ENCODE results near the gene SORCS2.
"Not testable (repeated sequence)": the region's sequence is repeated elsewhere in the genome, so short reads cannot be mapped to it uniquely, and the experiment has no call there.

Gene SORCS2

DNA sequence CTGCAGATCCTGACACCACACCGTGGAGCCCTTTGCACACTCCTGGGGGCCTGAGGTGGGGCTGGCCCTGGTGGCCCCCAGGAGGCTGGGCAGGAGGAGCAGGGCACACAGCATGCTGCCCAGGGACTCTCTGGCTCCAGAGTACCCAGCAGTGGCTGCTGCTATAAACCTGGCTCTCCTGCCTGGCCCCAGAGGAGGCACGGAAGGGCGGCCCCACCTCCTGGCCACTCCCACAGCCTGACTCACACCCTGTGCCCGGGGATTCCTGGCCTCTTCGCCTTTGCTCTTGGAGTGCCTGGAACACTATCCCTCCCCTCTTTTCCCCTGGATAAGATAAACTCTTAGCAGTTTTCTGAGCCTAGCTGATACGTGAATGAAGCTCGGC lies 242.4 kb downstream of the SORCS2 start, which contains the start of gene PSAPL1:
Gene PSAPL1 (minus strand): TSS at position 165 of the 385 bp plus-strand sequence. CDS start 51 bp downstream, at position 114.
- Mint-ChIP-seq H3K9me3 (no peaks in the 10 kb centered on the region), H3K36me3 (ENCODE audit: low read depth) (no peaks in the 10 kb centered on the region), H3K27me3 (ENCODE audit: low read depth) (no peaks in the 10 kb centered on the region), H3K27ac (no peak within 1 kb of the TSS), H3K4me3 (no peak within 1 kb of the TSS), H3K4me1 (ENCODE audit: low read depth) (no peaks in the 10 kb centered on the region)
- DNase-seq (ENCODE audit: low spot score): no peak

GRCh38 chr4:7435471-7436061 lies 243.2 kb downstream of the SORCS2 start:
- Mint-ChIP-seq H3K27ac (no peak overlapping the region), H3K36me3 (ENCODE audit: low read depth) (no peaks in the 10 kb centered on the region), H3K4me1 (ENCODE audit: low read depth) (no peaks in the 10 kb centered on the region), H3K27me3 (ENCODE audit: low read depth) (no peaks in the 10 kb centered on the region), H3K9me3 (no peaks in the 10 kb centered on the region), H3K4me3 (no peak overlapping the region)
- no peak for DNase-seq (ENCODE audit: low spot score)

DNA sequence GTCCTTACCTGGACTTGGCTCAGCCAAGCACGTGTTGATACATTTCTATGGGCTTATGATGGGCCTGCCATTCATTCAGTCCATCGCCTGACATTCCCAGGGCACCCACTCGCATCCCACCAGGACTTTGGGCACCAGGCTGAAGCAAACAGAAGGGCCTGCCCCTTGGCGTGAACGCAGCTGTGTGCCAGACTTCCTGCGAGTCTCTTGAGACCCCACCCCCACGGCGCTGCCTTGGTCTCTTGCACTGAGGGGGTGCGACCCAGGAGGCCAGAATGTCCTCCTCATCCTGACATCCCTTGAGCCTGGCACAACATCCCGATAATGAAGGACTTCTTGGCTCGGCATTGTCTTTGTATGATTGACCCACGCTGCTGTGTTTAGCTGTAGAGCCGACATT lies 243.9 kb downstream of the SORCS2 start:
- no peaks in the 10 kb centered on the region for H3K9me3 Mint-ChIP-seq
- no peaks in the 10 kb centered on the region for H3K27me3 Mint-ChIP-seq (ENCODE audit: low read depth)
- no peak overlapping the region for H3K27ac Mint-ChIP-seq
- H3K4me3 Mint-ChIP-seq: no peak overlapping the region
- H3K4me1 Mint-ChIP-seq (ENCODE audit: low read depth): no peaks in the 10 kb centered on the region
- H3K36me3 Mint-ChIP-seq (ENCODE audit: low read depth): no peaks in the 10 kb centered on the region
- DNase-seq (ENCODE audit: low spot score): no peak

DNA sequence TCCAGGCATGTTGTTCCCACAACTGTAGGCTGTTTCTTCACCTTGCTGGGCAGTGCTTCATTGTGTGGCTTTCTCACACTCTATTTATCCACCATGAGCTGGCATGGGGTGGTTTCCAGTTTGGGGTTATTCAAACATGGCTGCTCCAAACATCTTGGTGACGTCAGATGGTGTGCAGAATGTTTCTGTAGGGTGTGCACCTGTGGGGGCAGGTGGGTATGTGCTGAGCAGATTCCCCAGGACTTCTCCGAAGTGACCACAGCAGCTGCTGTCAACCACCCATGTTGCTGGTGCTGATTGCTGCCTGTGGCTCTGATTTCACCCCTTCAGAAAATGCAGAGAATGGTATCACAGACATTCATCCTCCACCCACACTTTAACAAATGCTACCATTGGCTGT lies 247.4 kb downstream of the SORCS2 start:
- Mint-ChIP-seq H3K27ac (no peak overlapping the region), H3K36me3 (ENCODE audit: low read depth) (no peaks in the 10 kb centered on the region), H3K27me3 (ENCODE audit: low read depth) (no peaks in the 10 kb centered on the region), H3K4me3 (no peak overlapping the region), H3K4me1 (ENCODE audit: low read depth) (peaks cover 1% of the 10 kb centered on the region), H3K9me3 (no peaks in the 10 kb centered on the region)
- DNase-seq (ENCODE audit: low spot score): no peak

GRCh38 chr4:7441201-7441600 lies 248.9 kb downstream of the SORCS2 start:
- Mint-ChIP-seq H3K4me3 (no peak overlapping the region), H3K36me3 (ENCODE audit: low read depth) (no peaks in the 10 kb centered on the region), H3K9me3 (no peaks in the 10 kb centered on the region), H3K27ac (no peak overlapping the region), H3K4me1 (ENCODE audit: low read depth) (peaks cover 1% of the 10 kb centered on the region), H3K27me3 (ENCODE audit: low read depth) (no peaks in the 10 kb centered on the region)
- DNase-seq (ENCODE audit: low spot score): no peak

- H3K27me3 Mint-ChIP-seq (ENCODE audit: low read depth): no peaks in the 10 kb centered on the region
- H3K27ac Mint-ChIP-seq: no peak overlapping the region
- peaks cover 1% of the 10 kb centered on the region for H3K4me1 Mint-ChIP-seq (ENCODE audit: low read depth)
- H3K36me3 Mint-ChIP-seq (ENCODE audit: low read depth): no peaks in the 10 kb centered on the region
- no peak for DNase-seq (ENCODE audit: low spot score)
- no peak overlapping the region for H3K4me3 Mint-ChIP-seq
- H3K9me3 Mint-ChIP-seq: no peaks in the 10 kb centered on the region
These were observed 250.3 kb downstream of the SORCS2 start for GRCh38 chr4:7442574-7443162.

GRCh38 chr4:7444314-7444713 lies 252.0 kb downstream of the SORCS2 start:
- H3K9me3 Mint-ChIP-seq: no peaks in the 10 kb centered on the region
- H3K36me3 Mint-ChIP-seq (ENCODE audit: low read depth): no peaks in the 10 kb centered on the region
- no peak overlapping the region for H3K27ac Mint-ChIP-seq
- H3K27me3 Mint-ChIP-seq (ENCODE audit: low read depth): no peaks in the 10 kb centered on the region
- DNase-seq (ENCODE audit: low spot score): no peak
- peaks cover 1% of the 10 kb centered on the region for H3K4me1 Mint-ChIP-seq (ENCODE audit: low read depth)
- no peak overlapping the region for H3K4me3 Mint-ChIP-seq

- no peaks in the 10 kb centered on the region for H3K36me3 Mint-ChIP-seq (ENCODE audit: low read depth)
- peaks cover 1% of the 10 kb centered on the region for H3K4me1 Mint-ChIP-seq (ENCODE audit: low read depth)
- H3K27ac Mint-ChIP-seq: no peak overlapping the region
- no peak overlapping the region for H3K4me3 Mint-ChIP-seq
- no peaks in the 10 kb centered on the region for H3K27me3 Mint-ChIP-seq (ENCODE audit: low read depth)
- no peaks in the 10 kb centered on the region for H3K9me3 Mint-ChIP-seq
- DNase-seq (ENCODE audit: low spot score): no peak
These were observed 252.4 kb downstream of the SORCS2 start for GRCh38 chr4:7444731-7445130.

GRCh38 chr4:7447236-7447635 lies 254.9 kb downstream of the SORCS2 start:
- DNase-seq (ENCODE audit: low spot score): no peak
- Mint-ChIP-seq H3K27me3 (ENCODE audit: low read depth) (no peaks in the 10 kb centered on the region), H3K27ac (no peak overlapping the region), H3K36me3 (ENCODE audit: low read depth) (no peaks in the 10 kb centered on the region), H3K4me1 (ENCODE audit: low read depth) (peaks cover 1% of the 10 kb centered on the region), H3K4me3 (no peak overlapping the region), H3K9me3 (no peaks in the 10 kb centered on the region)

- Mint-ChIP-seq H3K27ac (no peak overlapping the region), H3K4me3 (no peak overlapping the region), H3K9me3 (no peaks in the 10 kb centered on the region), H3K27me3 (ENCODE audit: low read depth) (no peaks in the 10 kb centered on the region), H3K4me1 (ENCODE audit: low read depth) (no peaks in the 10 kb centered on the region), H3K36me3 (ENCODE audit: low read depth) (no peaks in the 10 kb centered on the region)
- no peak for DNase-seq (ENCODE audit: low spot score)
These were observed 255.7 kb downstream of the SORCS2 start for GRCh38 chr4:7448036-7448435.

GRCh38 chr4:7450775-7451433 lies 258.6 kb downstream of the SORCS2 start:
- H3K9me3 Mint-ChIP-seq: no peaks in the 10 kb centered on the region
- no peak overlapping the region for H3K4me3 Mint-ChIP-seq
- H3K27ac Mint-ChIP-seq: no peak overlapping the region
- no peaks in the 10 kb centered on the region for H3K27me3 Mint-ChIP-seq (ENCODE audit: low read depth)
- no peaks in the 10 kb centered on the region for H3K4me1 Mint-ChIP-seq (ENCODE audit: low read depth)
- H3K36me3 Mint-ChIP-seq (ENCODE audit: low read depth): no peaks in the 10 kb centered on the region
- DNase-seq (ENCODE audit: low spot score): no peak

DNA sequence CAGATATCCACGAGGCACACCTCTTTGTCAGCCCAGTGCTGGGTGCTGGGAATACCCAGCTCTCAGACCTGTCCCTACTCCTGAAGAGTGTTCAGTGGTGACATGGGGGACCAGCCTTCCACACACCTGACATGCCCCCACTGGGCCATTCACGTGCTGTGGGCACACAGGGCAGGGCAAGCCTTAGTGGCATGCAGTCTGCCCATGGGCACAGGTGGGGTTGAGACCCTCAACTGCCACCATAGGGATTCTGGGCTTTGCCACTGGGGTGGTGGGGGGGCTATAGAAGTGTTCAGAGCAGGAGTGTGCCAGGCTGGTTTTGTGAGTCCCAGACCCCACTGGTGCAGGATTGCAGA lies 259.1 kb downstream of the SORCS2 start:
- no peaks in the 10 kb centered on the region for H3K27me3 Mint-ChIP-seq (ENCODE audit: low read depth)
- no peaks in the 10 kb centered on the region for H3K4me1 Mint-ChIP-seq (ENCODE audit: low read depth)
- no peaks in the 10 kb centered on the region for H3K36me3 Mint-ChIP-seq (ENCODE audit: low read depth)

GRCh38 chr4:7451800-7452199 lies 259.5 kb downstream of the SORCS2 start:
- no peaks in the 10 kb centered on the region for H3K27me3 Mint-ChIP-seq (ENCODE audit: low read depth)
- DNase-seq (ENCODE audit: low spot score): no peak
- no peaks in the 10 kb centered on the region for H3K9me3 Mint-ChIP-seq
- no peaks in the 10 kb centered on the region for H3K36me3 Mint-ChIP-seq (ENCODE audit: low read depth)
- no peak overlapping the region for H3K4me3 Mint-ChIP-seq
- H3K4me1 Mint-ChIP-seq (ENCODE audit: low read depth): no peaks in the 10 kb centered on the region
- H3K27ac Mint-ChIP-seq: no peak overlapping the region

More for the DNA sequence above, 259.1 kb downstream of the SORCS2 start:
- no peak overlapping the region for H3K4me3 Mint-ChIP-seq
- no peaks in the 10 kb centered on the region for H3K9me3 Mint-ChIP-seq
- DNase-seq (ENCODE audit: low spot score): no peak
- H3K27ac Mint-ChIP-seq: no peak overlapping the region

DNA sequence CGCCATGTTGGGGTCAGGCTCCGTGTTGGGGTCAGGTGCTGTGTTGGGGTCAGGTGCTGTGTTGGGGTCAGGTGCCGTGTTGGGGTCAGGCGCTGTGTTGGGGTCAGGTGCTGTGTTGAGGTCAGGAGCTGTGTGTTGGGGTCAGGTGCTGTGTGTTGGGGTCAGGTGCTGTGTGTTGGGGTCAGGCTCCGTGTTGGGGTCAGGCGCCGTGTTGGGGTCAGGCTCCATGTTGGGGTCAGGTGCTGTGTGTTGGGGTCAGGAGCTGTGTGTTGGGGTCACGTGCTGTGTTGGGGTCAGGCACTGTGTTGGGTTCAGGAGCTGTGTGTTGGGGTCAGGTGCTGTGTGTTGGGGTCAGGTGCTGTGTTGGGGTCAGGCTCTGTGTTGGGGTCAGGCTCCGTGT lies 260.5 kb downstream of the SORCS2 start:
- not testable (repeated sequence) for H3K9me3 Mint-ChIP-seq; H3K36me3 Mint-ChIP-seq (ENCODE audit: low read depth); DNase-seq (ENCODE audit: low spot score); H3K27ac Mint-ChIP-seq; H3K4me1 Mint-ChIP-seq (ENCODE audit: low read depth); H3K4me3 Mint-ChIP-seq; H3K27me3 Mint-ChIP-seq (ENCODE audit: low read depth)
